OCI-LY7 (cell line): ENCODE measurements around the gene IRX2.

ENCODE experiments used
- EZH2phosphoT487 ChIP-seq: fragments of 200-600 bp; sonication (generic); IDR thresholded peaks from 2 replicates; pipeline ENCODE4 v1.6.1; 2018; ENCODE audit warnings: low read depth, borderline replicate concordance, mild to moderate bottlenecking, mixed run types, antibody characterized with exemption, low read length, moderate library complexity, mixed read lengths
- TF ChIP-seq, protein P1 (sequence below): fragments of 200-600 bp; sonication (generic); conservative IDR thresholded peaks from 2 replicates; pipeline ENCODE4 v1.5.1; 2014; ENCODE audit warnings: mild to moderate bottlenecking, antibody characterized with exemption, low read length, moderate library complexity, mixed read lengths

DNA sequence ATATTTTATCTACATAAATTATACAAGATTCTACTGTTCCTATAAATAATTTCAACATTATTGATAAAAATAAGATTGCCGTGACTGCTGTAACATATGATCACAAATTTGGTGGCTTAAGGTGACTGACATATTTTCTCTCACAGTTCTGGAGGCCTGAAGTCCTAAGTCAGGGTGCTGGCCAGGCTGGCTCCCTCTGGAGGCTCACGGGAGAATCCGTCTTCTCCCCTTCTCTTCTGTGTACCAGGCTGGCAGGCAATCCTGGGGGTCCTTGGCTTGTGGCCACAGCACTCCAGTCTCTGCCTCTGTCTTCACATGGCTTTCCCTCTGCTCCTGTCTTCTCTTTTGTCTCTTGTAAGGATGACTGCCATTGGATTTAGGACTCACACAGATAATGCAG is 31.7 kb upstream of the IRX2 start:
- TF ChIP-seq, protein P1, sequence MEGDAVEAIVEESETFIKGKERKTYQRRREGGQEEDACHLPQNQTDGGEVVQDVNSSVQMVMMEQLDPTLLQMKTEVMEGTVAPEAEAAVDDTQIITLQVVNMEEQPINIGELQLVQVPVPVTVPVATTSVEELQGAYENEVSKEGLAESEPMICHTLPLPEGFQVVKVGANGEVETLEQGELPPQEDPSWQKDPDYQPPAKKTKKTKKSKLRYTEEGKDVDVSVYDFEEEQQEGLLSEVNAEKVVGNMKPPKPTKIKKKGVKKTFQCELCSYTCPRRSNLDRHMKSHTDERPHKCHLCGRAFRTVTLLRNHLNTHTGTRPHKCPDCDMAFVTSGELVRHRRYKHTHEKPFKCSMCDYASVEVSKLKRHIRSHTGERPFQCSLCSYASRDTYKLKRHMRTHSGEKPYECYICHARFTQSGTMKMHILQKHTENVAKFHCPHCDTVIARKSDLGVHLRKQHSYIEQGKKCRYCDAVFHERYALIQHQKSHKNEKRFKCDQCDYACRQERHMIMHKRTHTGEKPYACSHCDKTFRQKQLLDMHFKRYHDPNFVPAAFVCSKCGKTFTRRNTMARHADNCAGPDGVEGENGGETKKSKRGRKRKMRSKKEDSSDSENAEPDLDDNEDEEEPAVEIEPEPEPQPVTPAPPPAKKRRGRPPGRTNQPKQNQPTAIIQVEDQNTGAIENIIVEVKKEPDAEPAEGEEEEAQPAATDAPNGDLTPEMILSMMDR = peak; percentile 58
- TF ChIP-seq EZH2phosphoT487 = no peak
